ENCODE data around the gene MMP11. TPM values are rescaled to one million over a fixed set of nuclear protein-coding genes. Genes with fewer than 3 reads are reported as not detected.

Gene MMP11
- polyA plus RNA-seq, 3 donors, result not detected

GRCh38 chr22:23763579-23763945 is 9.1 kb upstream of the MMP11 start:
- Histone ChIP-seq H3K4me1 (ENCODE audit: control insufficient read depth in 1 of 2, insufficient read depth in 2 of 2, low read length in 2 of 2) (peaks cover 32 to 44% of the 10 kb centered on the region in 2 donors), H3K36me3 (replicated peaks in 1 of 2; ENCODE audit: control insufficient read depth in 1 of 2, insufficient read depth in 2 of 2, low read length in 2 of 2) (peaks cover 0 to 15% of the 10 kb centered on the region in 2 donors), H3K79me2 (ENCODE audit: insufficient read depth, low read length) (peaks cover 10% of the 10 kb centered on the region), H3K4me3 (replicated peaks in 1 of 3; ENCODE audit: low read depth in 2 of 3, low read length in 3 of 3) (peak overlapping the region; percentile 24 to 70 (median 34)), H4K20me1 (ENCODE audit: insufficient read depth, low read length) (no peaks in the 10 kb centered on the region), H2AFZ (ENCODE audit: insufficient read depth, low read depth, low read length, poor library complexity, severe bottlenecking) (peak overlapping the region; percentile 75), H3K9me3 (replicated peaks in 1 of 2; ENCODE audit: control insufficient read depth in 1 of 2, insufficient read depth in 1 of 2, low read length in 2 of 2) (no peaks in the 10 kb centered on the region), H3K4me2 (replicated peaks; ENCODE audit: extremely low read depth, low read length, poor library complexity, severe bottlenecking) (peak overlapping the region; percentile 82), H3K9ac (ENCODE audit: insufficient read depth, low read length, poor library complexity, severe bottlenecking) (peak overlapping the region; percentile 50), H3K27me3 (ENCODE audit: control insufficient read depth in 2 of 2, insufficient read depth in 2 of 2, low read length in 2 of 2) (no peaks in the 10 kb centered on the region), H3K27ac (ENCODE audit: low read depth in 1 of 2, low read length in 2 of 2) (no peak overlapping the region)
- no peak overlapping the region for H3K27ac Mint-ChIP-seq
- no peak for TF ChIP-seq CTCF (IDR thresholded peaks at IDR 0.05)
- WGBS (ENCODE audit: insufficient coverage), result 9% methylated on average over 12 of the region's 17 CpGs
- intact Hi-C loops (cut with micrococcal nuclease), result no loop called here
- peaks cover 0 to 2% (median 0%) of the 10 kb centered on the region in 7 donors for H3K9me3 Mint-ChIP-seq
- no peak for DNase-seq
- H3K36me3 Mint-ChIP-seq, result peaks cover 11 to 13% of the 10 kb centered on the region in 2 donors
- H3K27me3 Mint-ChIP-seq (ENCODE audit: low read depth in 3 of 3), result peaks cover 0 to 2% (median 0%) of the 10 kb centered on the region in 3 donors
- H3K4me3 Mint-ChIP-seq, result peak overlapping the region; percentile 70 to 86
- H3K4me1 Mint-ChIP-seq, result peaks cover 47% of the 10 kb centered on the region

- Histone ChIP-seq H4K20me1 (ENCODE audit: insufficient read depth, low read length) (no peaks in the 10 kb centered on the region), H3K9ac (ENCODE audit: insufficient read depth, low read length, poor library complexity, severe bottlenecking) (peak overlapping the region; percentile 50), H3K27me3 (ENCODE audit: control insufficient read depth in 2 of 2, insufficient read depth in 2 of 2, low read length in 2 of 2) (no peaks in the 10 kb centered on the region), H3K4me1 (ENCODE audit: control insufficient read depth in 1 of 2, insufficient read depth in 2 of 2, low read length in 2 of 2) (peaks cover 32 to 46% of the 10 kb centered on the region in 2 donors), H3K4me3 (replicated peaks in 1 of 3; ENCODE audit: low read depth in 2 of 3, low read length in 3 of 3) (peak overlapping the region in 1 of 3 experiments; percentile 70), H3K4me2 (replicated peaks; ENCODE audit: extremely low read depth, low read length, poor library complexity, severe bottlenecking) (peak overlapping the region; percentile 82), H2AFZ (ENCODE audit: insufficient read depth, low read depth, low read length, poor library complexity, severe bottlenecking) (peak overlapping the region; percentile 75), H3K9me3 (replicated peaks in 1 of 2; ENCODE audit: control insufficient read depth in 1 of 2, insufficient read depth in 1 of 2, low read length in 2 of 2) (no peaks in the 10 kb centered on the region), H3K79me2 (ENCODE audit: insufficient read depth, low read length) (peaks cover 10% of the 10 kb centered on the region), H3K36me3 (replicated peaks in 1 of 2; ENCODE audit: control insufficient read depth in 1 of 2, insufficient read depth in 2 of 2, low read length in 2 of 2) (peaks cover 0 to 15% of the 10 kb centered on the region in 2 donors), H3K27ac (ENCODE audit: low read depth in 1 of 2, low read length in 2 of 2) (no peak overlapping the region)
- intact Hi-C loops (cut with micrococcal nuclease), result no loop called here
- 90% methylated on average over 2 of the region's 7 CpGs for WGBS (ENCODE audit: insufficient coverage)
- peaks cover 0 to 2% (median 0%) of the 10 kb centered on the region in 3 donors for H3K27me3 Mint-ChIP-seq (ENCODE audit: low read depth in 3 of 3)
- peaks cover 0 to 2% (median 0%) of the 10 kb centered on the region in 7 donors for H3K9me3 Mint-ChIP-seq
- H3K4me1 Mint-ChIP-seq, result peaks cover 47% of the 10 kb centered on the region
- no peak overlapping the region for H3K27ac Mint-ChIP-seq
- peaks cover 11 to 13% of the 10 kb centered on the region in 2 donors for H3K36me3 Mint-ChIP-seq
- H3K4me3 Mint-ChIP-seq, result peak overlapping the region; percentile 70 to 86
- TF ChIP-seq CTCF (IDR thresholded peaks at IDR 0.05), result no peak
- no peak for DNase-seq
Measured at GRCh38 chr22:23763954-23764353, 8.7 kb upstream of the MMP11 start.

Measured in CD14-positive monocyte (primary cell).